ENCODE results near the gene PIK3R4.

The PIK3R4 gene

GRCh38 chr3:130759692-130760338 is 13.2 kb upstream of the PIK3R4 start:
- Mint-ChIP-seq H3K4me1 (ENCODE audit: low read depth) (peaks cover 8% of the 10 kb centered on the region), H3K27ac (no peak overlapping the region), H3K9me3 (no peaks in the 10 kb centered on the region), H3K27me3 (peaks cover 20% of the 10 kb centered on the region), H3K36me3 (ENCODE audit: low read depth) (no peaks in the 10 kb centered on the region), H3K4me3 (no peak overlapping the region)
- peak; percentile 46 for DNase-seq

- H3K27me3 Mint-ChIP-seq = peaks cover 17% of the 10 kb centered on the region
- no peak overlapping the region for H3K27ac Mint-ChIP-seq
- no peak for DNase-seq
- no peaks in the 10 kb centered on the region for H3K9me3 Mint-ChIP-seq
- H3K36me3 Mint-ChIP-seq (ENCODE audit: low read depth) = no peaks in the 10 kb centered on the region
- H3K4me3 Mint-ChIP-seq = no peak overlapping the region
- peaks cover 8% of the 10 kb centered on the region for H3K4me1 Mint-ChIP-seq (ENCODE audit: low read depth)
Measured at GRCh38 chr3:130758624-130759369, 12.2 kb upstream of the PIK3R4 start.

- no peak overlapping the region for H3K4me3 Mint-ChIP-seq
- H3K36me3 Mint-ChIP-seq (ENCODE audit: low read depth) = no peaks in the 10 kb centered on the region
- peaks cover 6% of the 10 kb centered on the region for H3K27me3 Mint-ChIP-seq
- peaks cover 8% of the 10 kb centered on the region for H3K4me1 Mint-ChIP-seq (ENCODE audit: low read depth)
- no peak for DNase-seq
- H3K27ac Mint-ChIP-seq = no peak overlapping the region
- no peaks in the 10 kb centered on the region for H3K9me3 Mint-ChIP-seq
Measured at GRCh38 chr3:130757611-130758150, 11.1 kb upstream of the PIK3R4 start.

GRCh38 chr3:130755666-130756065 is 9.0 kb upstream of the PIK3R4 start:
- no peaks in the 10 kb centered on the region for H3K9me3 Mint-ChIP-seq
- H3K36me3 Mint-ChIP-seq (ENCODE audit: low read depth) = no peaks in the 10 kb centered on the region
- H3K4me3 Mint-ChIP-seq = no peak overlapping the region
- no peak overlapping the region for H3K27ac Mint-ChIP-seq
- no peak for DNase-seq
- H3K4me1 Mint-ChIP-seq (ENCODE audit: low read depth) = peaks cover 8% of the 10 kb centered on the region
- H3K27me3 Mint-ChIP-seq = no peaks in the 10 kb centered on the region

- H3K4me1 Mint-ChIP-seq (ENCODE audit: low read depth) = peaks cover 25% of the 10 kb centered on the region
- H3K36me3 Mint-ChIP-seq (ENCODE audit: low read depth) = peaks cover 15% of the 10 kb centered on the region
- H3K27me3 Mint-ChIP-seq = no peaks in the 10 kb centered on the region
- H3K27ac Mint-ChIP-seq = no peak overlapping the region
- no peaks in the 10 kb centered on the region for H3K9me3 Mint-ChIP-seq
- DNase-seq = no peak
- H3K4me3 Mint-ChIP-seq = no peak overlapping the region
Measured at GRCh38 chr3:130748981-130749380, 2.4 kb upstream of the PIK3R4 start.

- Mint-ChIP-seq H3K4me3 (peak overlapping the region; percentile 93), H3K27me3 (no peaks in the 10 kb centered on the region), H3K9me3 (no peaks in the 10 kb centered on the region), H3K4me1 (ENCODE audit: low read depth) (peaks cover 30% of the 10 kb centered on the region), H3K36me3 (ENCODE audit: low read depth) (peaks cover 20% of the 10 kb centered on the region), H3K27ac (peak overlapping the region; percentile 90)
- DNase-seq = no peak
Measured at GRCh38 chr3:130748467-130748861, 1.8 kb upstream of the PIK3R4 start.

GRCh38 chr3:130743354-130743753 is 3.3 kb downstream of the PIK3R4 start:
- no peak for DNase-seq
- Mint-ChIP-seq H3K4me3 (peak overlapping the region; percentile 31), H3K27me3 (no peaks in the 10 kb centered on the region), H3K4me1 (ENCODE audit: low read depth) (peaks cover 70% of the 10 kb centered on the region), H3K27ac (peak overlapping the region; percentile 10), H3K36me3 (ENCODE audit: low read depth) (peaks cover 68% of the 10 kb centered on the region), H3K9me3 (no peaks in the 10 kb centered on the region)

- H3K4me3 Mint-ChIP-seq = peak overlapping the region; percentile 37
- no peak overlapping the region for H3K27ac Mint-ChIP-seq
- H3K36me3 Mint-ChIP-seq (ENCODE audit: low read depth) = peaks cover 79% of the 10 kb centered on the region
Measured at GRCh38 chr3:130741946-130742610, 4.6 kb downstream of the PIK3R4 start.

GRCh38 chr3:130739848-130740247 is 6.8 kb downstream of the PIK3R4 start:
- Mint-ChIP-seq H3K27ac (no peak overlapping the region), H3K4me1 (ENCODE audit: low read depth) (peaks cover 78% of the 10 kb centered on the region), H3K9me3 (no peaks in the 10 kb centered on the region), H3K36me3 (ENCODE audit: low read depth) (peaks cover 92% of the 10 kb centered on the region), H3K27me3 (no peaks in the 10 kb centered on the region), H3K4me3 (no peak overlapping the region)
- DNase-seq = no peak

More at GRCh38 chr3:130741946-130742610, 4.6 kb downstream of the PIK3R4 start:
- Mint-ChIP-seq H3K4me1 (ENCODE audit: low read depth) (peaks cover 78% of the 10 kb centered on the region), H3K9me3 (no peaks in the 10 kb centered on the region), H3K27me3 (no peaks in the 10 kb centered on the region)
- no peak for DNase-seq

- H3K9me3 Mint-ChIP-seq = no peaks in the 10 kb centered on the region
- DNase-seq = no peak
- no peaks in the 10 kb centered on the region for H3K27me3 Mint-ChIP-seq
- H3K27ac Mint-ChIP-seq = no peak overlapping the region
- peaks cover 62% of the 10 kb centered on the region for H3K4me1 Mint-ChIP-seq (ENCODE audit: low read depth)
- H3K4me3 Mint-ChIP-seq = no peak overlapping the region
- H3K36me3 Mint-ChIP-seq (ENCODE audit: low read depth) = peaks cover 94% of the 10 kb centered on the region
Measured at GRCh38 chr3:130738241-130738640, 8.4 kb downstream of the PIK3R4 start.

- peaks cover 57% of the 10 kb centered on the region for H3K4me1 Mint-ChIP-seq (ENCODE audit: low read depth)
- H3K27me3 Mint-ChIP-seq = no peaks in the 10 kb centered on the region
- H3K9me3 Mint-ChIP-seq = no peaks in the 10 kb centered on the region
- peak overlapping the region; percentile 15 for H3K27ac Mint-ChIP-seq
- no peak overlapping the region for H3K4me3 Mint-ChIP-seq
- H3K36me3 Mint-ChIP-seq (ENCODE audit: low read depth) = peaks cover 93% of the 10 kb centered on the region
- no peak for DNase-seq
Measured at GRCh38 chr3:130737622-130738021, 9.0 kb downstream of the PIK3R4 start.

GRCh38 chr3:130733236-130733875 is 13.3 kb downstream of the PIK3R4 start:
- H3K9me3 Mint-ChIP-seq = no peaks in the 10 kb centered on the region
- H3K36me3 Mint-ChIP-seq (ENCODE audit: low read depth) = peaks cover 86% of the 10 kb centered on the region
- H3K27me3 Mint-ChIP-seq = no peaks in the 10 kb centered on the region
- no peak for DNase-seq
- no peak overlapping the region for H3K27ac Mint-ChIP-seq
- peaks cover 30% of the 10 kb centered on the region for H3K4me1 Mint-ChIP-seq (ENCODE audit: low read depth)
- no peak overlapping the region for H3K4me3 Mint-ChIP-seq

GRCh38 chr3:130732501-130732900 is 14.1 kb downstream of the PIK3R4 start:
- Mint-ChIP-seq H3K36me3 (ENCODE audit: low read depth) (peaks cover 85% of the 10 kb centered on the region), H3K27ac (no peak overlapping the region), H3K4me1 (ENCODE audit: low read depth) (peaks cover 21% of the 10 kb centered on the region), H3K4me3 (no peak overlapping the region), H3K9me3 (no peaks in the 10 kb centered on the region), H3K27me3 (no peaks in the 10 kb centered on the region)
- no peak for DNase-seq

GRCh38 chr3:130731817-130732216 is 14.8 kb downstream of the PIK3R4 start:
- Mint-ChIP-seq H3K4me1 (ENCODE audit: low read depth) (peaks cover 16% of the 10 kb centered on the region), H3K27ac (no peak overlapping the region), H3K36me3 (ENCODE audit: low read depth) (peaks cover 81% of the 10 kb centered on the region), H3K27me3 (no peaks in the 10 kb centered on the region), H3K4me3 (no peak overlapping the region), H3K9me3 (no peaks in the 10 kb centered on the region)
- no peak for DNase-seq

Measured in activated T-cell treated with anti-CD3 and anti-CD28 coated beads, Interleukin-2, amount 50 U/mL, for 24 hours (primary cell).